HS-5 (cell line): Measurements from ENCODE around the gene RSAD1.
A peak's percentile ranks its signal among the peaks of the same experiment; 100 is the strongest.

Experiments
- DNase-seq: peaks from one replicate; pipeline ENCODE4 v3.0.0-alpha.2; 2012; ENCODE audit warnings: low read depth

RSAD1 gene

GRCh38 chr17:50495217-50495823 is 16.7 kb downstream of the RSAD1 start:
- no peak for DNase-seq

- peak; percentile 28 for DNase-seq
Measured at GRCh38 chr17:50495918-50496317, 17.3 kb downstream of the RSAD1 start.

- DNase-seq, result no peak
Measured at GRCh38 chr17:50498021-50498874, 19.6 kb downstream of the RSAD1 start.

GRCh38 chr17:50499270-50499669 is 20.6 kb downstream of the RSAD1 start:
- DNase-seq, result no peak

- no peak for DNase-seq
Measured at GRCh38 chr17:50499721-50500120, 21.1 kb downstream of the RSAD1 start.

GRCh38 chr17:50501054-50501453 is 22.4 kb downstream of the RSAD1 start:
- DNase-seq, result no peak

- no peak for DNase-seq
Measured at GRCh38 chr17:50502301-50502990, 23.8 kb downstream of the RSAD1 start.

- DNase-seq, result no peak
Measured at GRCh38 chr17:50505591-50506130, 27.0 kb downstream of the RSAD1 start.

- DNase-seq, result no peak
Measured at GRCh38 chr17:50506298-50506697, 27.6 kb downstream of the RSAD1 start.

- DNase-seq, result no peak
Measured at GRCh38 chr17:50507871-50508572, 29.4 kb downstream of the RSAD1 start, which contains the start of gene MYCBPAP. Gene MYCBPAP, plus strand, starts transcription at chr17:50508439. Its CDS starts 236 bp downstream, at chr17:50508675.

GRCh38 chr17:50508573-50509460 is 30.2 kb downstream of the RSAD1 start:
- no peak for DNase-seq

GRCh38 chr17:50511058-50511457 is 32.4 kb downstream of the RSAD1 start:
- no peak for DNase-seq

GRCh38 chr17:50513495-50513894 is 34.8 kb downstream of the RSAD1 start:
- no peak for DNase-seq

- no peak for DNase-seq
Measured at GRCh38 chr17:50514388-50514787, 35.7 kb downstream of the RSAD1 start.

- no peak for DNase-seq
Measured at GRCh38 chr17:50514936-50515702, 36.5 kb downstream of the RSAD1 start.

- no peak for DNase-seq
Measured at GRCh38 chr17:50517011-50517410, 38.4 kb downstream of the RSAD1 start.

GRCh38 chr17:50517504-50518383 is 39.1 kb downstream of the RSAD1 start:
- no peak for DNase-seq

- DNase-seq, result no peak
Measured at GRCh38 chr17:50518384-50519023, 39.8 kb downstream of the RSAD1 start.
